Nephron (organoid): ENCODE measurements around the gene CAMTA1.

Experiments
- H3K27ac Mint-ChIP-seq, 3 experiments: 2 replicates each; pipeline ENCODE4 v1.8.0; 2020; ENCODE audit warnings: mixed read lengths in 3 of 3, mild to moderate bottlenecking in 2 of 3, moderate library complexity in 1 of 3
- H3K27me3 Mint-ChIP-seq: 2 replicates; pipeline ENCODE4 v1.8.0; 2021; ENCODE audit warnings: low read depth, mild to moderate bottlenecking, moderate library complexity, mixed read lengths
- H3K36me3 Mint-ChIP-seq: 2 replicates; pipeline ENCODE4 v1.8.0; 2020; ENCODE audit warnings: low read depth, mixed read lengths
- H3K4me1 Mint-ChIP-seq: 2 replicates; pipeline ENCODE4 v1.8.0; 2020; ENCODE audit warnings: mixed read lengths
- H3K4me3 Mint-ChIP-seq, 3 experiments: 2 replicates each; pipeline ENCODE4 v1.8.0; 2020; ENCODE audit warnings: mild to moderate bottlenecking in 3 of 3, mixed read lengths in 3 of 3, moderate library complexity in 2 of 3
- H3K9me3 Mint-ChIP-seq: 2 replicates; pipeline ENCODE4 v1.8.0; 2020; ENCODE audit warnings: mixed read lengths
- CTCF ChIP-seq, 3 experiments: fragments of 200-600 bp; sonication (generic); IDR thresholded peaks; one replicate each; pipeline ENCODE4 v1.5.0; 2021; ENCODE audit warnings: antibody characterized with exemption in 3 of 3; ENCODE audit not compliant: unreplicated experiment in 3 of 3

CAMTA1 gene

GRCh38 chr1:7313081-7313546 lies 527.9 kb downstream of the CAMTA1 start:
- Mint-ChIP-seq H3K4me3 (no peak overlapping the region), H3K4me1 (peaks cover 4% of the 10 kb centered on the region), H3K36me3 (no peaks in the 10 kb centered on the region)

GRCh38 chr1:7313826-7314225 lies 528.6 kb downstream of the CAMTA1 start:
- Mint-ChIP-seq H3K27ac (no peak overlapping the region), H3K27me3 (peaks cover 7% of the 10 kb centered on the region), H3K9me3 (peaks cover 19% of the 10 kb centered on the region)

More at GRCh38 chr1:7313081-7313546, 527.9 kb downstream of the CAMTA1 start:
- Mint-ChIP-seq H3K27me3 (peaks cover 5% of the 10 kb centered on the region), H3K9me3 (peaks cover 24% of the 10 kb centered on the region), H3K27ac (no peak overlapping the region)
- TF ChIP-seq CTCF (IDR thresholded peaks at IDR 0.05; ENCODE audit: unreplicated experiment in 3 of 3): no peak

GRCh38 chr1:7315316-7315715 lies 530.1 kb downstream of the CAMTA1 start:
- peaks cover 13% of the 10 kb centered on the region for H3K27me3 Mint-ChIP-seq

More at GRCh38 chr1:7313826-7314225, 528.6 kb downstream of the CAMTA1 start:
- no peak for TF ChIP-seq CTCF (IDR thresholded peaks at IDR 0.05; ENCODE audit: unreplicated experiment in 3 of 3)
- no peak overlapping the region for H3K4me3 Mint-ChIP-seq
- H3K36me3 Mint-ChIP-seq: no peaks in the 10 kb centered on the region
- H3K4me1 Mint-ChIP-seq: peaks cover 4% of the 10 kb centered on the region

GRCh38 chr1:7315946-7316345 lies 530.7 kb downstream of the CAMTA1 start:
- Mint-ChIP-seq H3K9me3 (peaks cover 16% of the 10 kb centered on the region), H3K4me1 (peaks cover 4% of the 10 kb centered on the region), H3K4me3 (no peak overlapping the region), H3K36me3 (no peaks in the 10 kb centered on the region), H3K27me3 (peaks cover 13% of the 10 kb centered on the region), H3K27ac (no peak overlapping the region)
- TF ChIP-seq CTCF (IDR thresholded peaks at IDR 0.05; ENCODE audit: unreplicated experiment in 3 of 3): no peak

More at GRCh38 chr1:7315316-7315715, 530.1 kb downstream of the CAMTA1 start:
- Mint-ChIP-seq H3K4me3 (no peak overlapping the region), H3K36me3 (no peaks in the 10 kb centered on the region), H3K4me1 (peaks cover 4% of the 10 kb centered on the region), H3K27ac (no peak overlapping the region), H3K9me3 (peaks cover 17% of the 10 kb centered on the region)
- TF ChIP-seq CTCF (IDR thresholded peaks at IDR 0.05; ENCODE audit: unreplicated experiment in 3 of 3): no peak

GRCh38 chr1:7317888-7318287 lies 532.6 kb downstream of the CAMTA1 start:
- no peak overlapping the region for H3K27ac Mint-ChIP-seq
- H3K4me1 Mint-ChIP-seq: peaks cover 4% of the 10 kb centered on the region
- H3K36me3 Mint-ChIP-seq: no peaks in the 10 kb centered on the region
- H3K27me3 Mint-ChIP-seq: peaks cover 20% of the 10 kb centered on the region
- no peak for TF ChIP-seq CTCF (IDR thresholded peaks at IDR 0.05; ENCODE audit: unreplicated experiment in 3 of 3)
- no peak overlapping the region for H3K4me3 Mint-ChIP-seq
- peaks cover 1% of the 10 kb centered on the region for H3K9me3 Mint-ChIP-seq

GRCh38 chr1:7319196-7319595 lies 533.9 kb downstream of the CAMTA1 start:
- H3K27me3 Mint-ChIP-seq: peaks cover 24% of the 10 kb centered on the region
- no peak overlapping the region for H3K27ac Mint-ChIP-seq
- H3K9me3 Mint-ChIP-seq: peaks cover 7% of the 10 kb centered on the region
- no peaks in the 10 kb centered on the region for H3K36me3 Mint-ChIP-seq
- no peak for TF ChIP-seq CTCF (IDR thresholded peaks at IDR 0.05; ENCODE audit: unreplicated experiment in 3 of 3)
- no peaks in the 10 kb centered on the region for H3K4me1 Mint-ChIP-seq
- H3K4me3 Mint-ChIP-seq: no peak overlapping the region
